Measurements from ENCODE around the gene RASSF3. TPM values are rescaled to one million over a fixed set of nuclear protein-coding genes. Genes with fewer than 3 reads are reported as not detected.

RASSF3 gene
- total RNA-seq, 4 donors from 2014 or later, result 149 to 332 (median 182) TPM

DNA sequence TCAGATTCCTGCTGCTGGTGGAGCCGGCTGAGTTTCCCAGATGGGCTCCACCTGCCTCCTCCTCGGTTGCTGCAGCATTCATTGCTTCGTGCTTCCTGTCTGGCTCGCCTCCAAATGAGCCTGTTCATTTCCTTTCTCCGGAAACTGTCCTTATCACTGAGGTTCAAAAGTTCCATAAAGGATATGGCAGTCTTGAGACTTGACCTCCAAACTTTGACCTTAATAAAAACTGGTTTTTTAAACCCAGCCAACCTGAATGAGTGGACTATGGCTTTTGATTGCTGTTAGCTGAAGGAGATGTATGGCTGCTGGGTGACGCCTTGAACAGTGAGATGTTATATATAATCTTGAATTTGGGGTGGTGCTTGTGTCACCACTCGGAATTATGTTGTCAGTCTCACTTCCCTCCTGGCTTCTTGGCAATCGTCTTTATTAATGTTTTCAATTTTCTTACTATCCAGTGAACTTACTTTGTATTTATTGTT is 62.7 kb downstream of the RASSF3 start:
- no peak for ATAC-seq
- H3K4me1 ChIP-seq, result peaks cover 20 to 100% (median 76%) of the 10 kb centered on the region in 3 donors
- 8 to 11% methylated on average over 6 to 8 of the region's 8 CpGs for WGBS, 2 donors (ENCODE audit: low coverage in 1 of 2)
- no peaks in the 10 kb centered on the region for H3K9me3 ChIP-seq
- no peaks in the 10 kb centered on the region for H3K27me3 ChIP-seq
- no peaks in the 10 kb centered on the region for H3K36me3 ChIP-seq
- H3K4me3 ChIP-seq, result no peak overlapping the region
- peak overlapping the region; percentile 84 to 87 (median 84) for H3K27ac ChIP-seq
- TF ChIP-seq POLR2A (IDR thresholded peaks at IDR 0.05), result no peak
- TF ChIP-seq, protein P1, sequence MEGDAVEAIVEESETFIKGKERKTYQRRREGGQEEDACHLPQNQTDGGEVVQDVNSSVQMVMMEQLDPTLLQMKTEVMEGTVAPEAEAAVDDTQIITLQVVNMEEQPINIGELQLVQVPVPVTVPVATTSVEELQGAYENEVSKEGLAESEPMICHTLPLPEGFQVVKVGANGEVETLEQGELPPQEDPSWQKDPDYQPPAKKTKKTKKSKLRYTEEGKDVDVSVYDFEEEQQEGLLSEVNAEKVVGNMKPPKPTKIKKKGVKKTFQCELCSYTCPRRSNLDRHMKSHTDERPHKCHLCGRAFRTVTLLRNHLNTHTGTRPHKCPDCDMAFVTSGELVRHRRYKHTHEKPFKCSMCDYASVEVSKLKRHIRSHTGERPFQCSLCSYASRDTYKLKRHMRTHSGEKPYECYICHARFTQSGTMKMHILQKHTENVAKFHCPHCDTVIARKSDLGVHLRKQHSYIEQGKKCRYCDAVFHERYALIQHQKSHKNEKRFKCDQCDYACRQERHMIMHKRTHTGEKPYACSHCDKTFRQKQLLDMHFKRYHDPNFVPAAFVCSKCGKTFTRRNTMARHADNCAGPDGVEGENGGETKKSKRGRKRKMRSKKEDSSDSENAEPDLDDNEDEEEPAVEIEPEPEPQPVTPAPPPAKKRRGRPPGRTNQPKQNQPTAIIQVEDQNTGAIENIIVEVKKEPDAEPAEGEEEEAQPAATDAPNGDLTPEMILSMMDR (IDR thresholded peaks at IDR 0.05), result no peak
- TF ChIP-seq EP300 (IDR thresholded peaks at IDR 0.05), result no peak
- no peak for TF ChIP-seq POLR2AphosphoS5 (IDR thresholded peaks at IDR 0.05)

DNA sequence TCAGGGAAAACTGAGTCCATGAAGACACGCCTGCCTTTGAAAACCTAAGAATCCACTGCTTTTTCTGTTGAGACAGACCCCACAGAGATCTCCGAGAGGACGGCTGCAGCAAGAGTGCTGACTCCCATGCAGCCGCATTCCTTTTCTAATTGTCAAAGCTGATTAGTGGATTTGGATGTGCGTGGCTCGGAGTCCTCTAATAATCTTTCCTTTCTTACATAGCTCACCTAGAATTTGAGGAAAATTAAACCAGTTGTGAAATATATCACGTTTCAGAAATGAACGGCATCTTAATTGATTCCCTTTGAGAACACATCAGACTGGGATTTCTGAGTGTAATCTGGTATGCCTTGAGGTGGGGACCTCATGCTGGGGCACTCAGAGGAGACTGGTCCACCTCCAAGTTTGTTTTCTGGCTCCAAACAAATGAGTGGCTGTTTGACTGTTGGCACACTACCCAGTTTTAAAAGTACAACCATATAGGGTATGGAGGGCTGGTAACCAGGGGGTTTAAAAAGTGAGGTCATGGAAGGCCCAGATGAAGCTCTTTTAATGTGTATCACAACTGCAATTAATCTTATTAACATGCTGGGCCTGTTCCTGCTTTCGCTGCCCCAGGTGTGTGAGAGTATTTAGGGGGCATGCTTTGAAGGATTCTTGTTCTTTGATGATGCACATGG is 63.3 kb downstream of the RASSF3 start:
- 30 to 53% methylated on average over 7 to 9 of the region's 9 CpGs for WGBS, 2 donors (ENCODE audit: low coverage in 1 of 2)
- Histone ChIP-seq H3K36me3 (no peaks in the 10 kb centered on the region), H3K27ac (peak overlapping the region; percentile 84 to 87 (median 84)), H3K4me3 (no peak overlapping the region), H3K27me3 (no peaks in the 10 kb centered on the region), H3K9me3 (no peaks in the 10 kb centered on the region), H3K4me1 (peaks cover 20 to 99% (median 77%) of the 10 kb centered on the region in 3 donors)
- ATAC-seq, result no peak
- TF ChIP-seq EP300 (IDR thresholded peaks at IDR 0.05), result no peak
- TF ChIP-seq POLR2AphosphoS5 (IDR thresholded peaks at IDR 0.05), result peak; percentile 25
- TF ChIP-seq, protein P1 (IDR thresholded peaks at IDR 0.05), result no peak

DNA sequence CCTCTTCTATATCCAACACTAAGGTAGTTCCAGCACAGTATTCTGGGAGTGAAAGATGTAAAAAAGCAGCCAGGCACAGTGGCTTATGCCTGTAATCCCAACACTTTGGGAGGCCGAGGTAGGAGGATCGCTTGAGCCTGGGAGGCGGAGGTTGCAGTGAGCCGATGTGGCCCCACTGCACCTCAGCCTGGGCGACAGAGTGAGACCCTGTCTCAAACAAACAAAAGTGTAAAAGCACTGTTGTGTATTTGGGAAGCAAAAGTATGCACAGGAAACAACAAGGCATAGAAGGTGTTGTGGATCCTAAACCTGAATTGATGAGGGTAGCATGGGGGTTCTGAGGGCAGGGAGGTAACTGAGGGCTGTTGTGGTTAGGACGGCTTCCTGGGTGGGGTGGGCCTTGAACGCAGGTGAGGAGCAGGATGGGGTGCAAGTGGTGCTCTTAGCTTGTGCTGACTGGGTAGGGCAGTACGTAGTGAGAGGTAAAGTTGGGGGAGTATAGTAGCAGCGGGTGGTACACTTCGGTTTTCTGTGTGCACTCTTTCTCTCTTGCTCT is 64.2 kb downstream of the RASSF3 start:
- no peaks in the 10 kb centered on the region for H3K9me3 ChIP-seq
- H3K27ac ChIP-seq, result peak overlapping the region; percentile 84 to 87 (median 84)
- H3K36me3 ChIP-seq, result no peaks in the 10 kb centered on the region

DNA sequence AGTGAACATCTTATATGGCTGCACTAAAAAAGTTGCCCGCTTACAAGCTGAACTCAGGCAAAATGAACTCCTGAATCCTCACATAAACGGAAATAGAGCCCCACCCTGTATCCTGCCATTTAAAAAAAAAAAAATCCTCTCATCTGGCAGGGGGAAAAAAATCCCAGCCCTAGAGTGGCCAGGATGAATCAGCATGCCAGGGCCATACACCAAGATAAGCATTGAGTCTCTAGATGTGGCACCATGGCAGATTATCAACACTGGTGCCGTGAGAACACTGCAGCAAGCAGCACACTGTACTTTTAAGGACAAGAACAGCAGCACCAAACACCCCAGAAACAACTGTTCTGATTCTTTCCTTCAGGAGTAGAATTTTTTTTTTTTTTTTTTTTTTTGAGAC is 65.5 kb downstream of the RASSF3 start:
- no peaks in the 10 kb centered on the region for H3K9me3 ChIP-seq
- no peaks in the 10 kb centered on the region for H3K36me3 ChIP-seq
- TF ChIP-seq, protein P1 (IDR thresholded peaks at IDR 0.05), result no peak
- peak; percentile 78 for TF ChIP-seq POLR2AphosphoS5 (IDR thresholded peaks at IDR 0.05)
- 11 to 26% methylated on average over 1 to 3 of the region's 3 CpGs for WGBS, 2 donors (ENCODE audit: low coverage in 1 of 2)
- H3K27ac ChIP-seq, result peak overlapping the region; percentile 84 to 87 (median 84)
- no peaks in the 10 kb centered on the region for H3K27me3 ChIP-seq
- H3K4me1 ChIP-seq, result peaks cover 20 to 99% (median 77%) of the 10 kb centered on the region in 3 donors
- no peak overlapping the region for H3K4me3 ChIP-seq
- ATAC-seq, result peak; percentile 48

More for the DNA sequence above, 64.2 kb downstream of the RASSF3 start:
- TF ChIP-seq POLR2AphosphoS5 (IDR thresholded peaks at IDR 0.05), result no peak
- TF ChIP-seq EP300 (IDR thresholded peaks at IDR 0.05), result no peak
- TF ChIP-seq POLR2A (IDR thresholded peaks at IDR 0.05), result no peak
- 75 to 81% methylated on average over 7 to 9 of the region's 10 CpGs for WGBS, 2 donors (ENCODE audit: low coverage in 1 of 2)
- no peaks in the 10 kb centered on the region for H3K27me3 ChIP-seq
- no peak for ATAC-seq
- peaks cover 20 to 99% (median 79%) of the 10 kb centered on the region in 3 donors for H3K4me1 ChIP-seq
- H3K4me3 ChIP-seq, result no peak overlapping the region

DNA sequence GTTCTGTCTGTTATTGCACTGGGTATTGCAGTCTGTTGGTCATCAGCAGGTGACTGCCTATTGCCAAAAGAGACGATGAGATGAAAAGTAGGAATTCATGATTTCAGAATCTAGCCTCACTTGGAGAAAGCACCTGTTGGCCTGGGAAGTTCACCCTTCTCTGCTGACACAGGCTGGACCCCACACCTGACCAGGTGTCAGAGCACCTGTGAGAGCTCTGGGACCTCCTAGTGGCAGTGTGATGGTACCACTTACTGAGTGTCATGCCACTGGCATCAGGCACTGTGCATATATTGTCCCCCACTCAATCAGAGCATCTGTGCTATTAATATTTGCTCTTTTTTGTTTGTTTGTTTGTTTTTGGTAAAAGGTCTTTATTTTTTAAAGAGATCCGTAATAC is 68.0 kb downstream of the RASSF3 start:
- Histone ChIP-seq H3K27ac (peak overlapping the region; percentile 12 to 85 (median 80)), H3K4me3 (no peak overlapping the region), H3K36me3 (no peaks in the 10 kb centered on the region), H3K4me1 (peaks cover 12 to 99% (median 74%) of the 10 kb centered on the region in 3 donors), H3K27me3 (no peaks in the 10 kb centered on the region), H3K9me3 (no peaks in the 10 kb centered on the region)
- TF ChIP-seq POLR2A (IDR thresholded peaks at IDR 0.05) (no peak), EP300 (IDR thresholded peaks at IDR 0.05) (no peak), POLR2AphosphoS5 (IDR thresholded peaks at IDR 0.05) (no peak)
- TF ChIP-seq, protein P1 (IDR thresholded peaks at IDR 0.05), result no peak
- no peak for ATAC-seq
- WGBS, 2 donors (ENCODE audit: low coverage in 1 of 2), result 100% methylated on average over 1 of the region's 2 CpGs; no CpG with 5 or more reads in 1 of the 2 donors

All from gastroesophageal sphincter (tissue), 4 donors.